ENCODE results near the gene RAB14.
"Not testable (repeated sequence)": the region's sequence is repeated elsewhere in the genome, so short reads cannot be mapped to it uniquely, and the experiment has no call there.

Gene RAB14

DNA sequence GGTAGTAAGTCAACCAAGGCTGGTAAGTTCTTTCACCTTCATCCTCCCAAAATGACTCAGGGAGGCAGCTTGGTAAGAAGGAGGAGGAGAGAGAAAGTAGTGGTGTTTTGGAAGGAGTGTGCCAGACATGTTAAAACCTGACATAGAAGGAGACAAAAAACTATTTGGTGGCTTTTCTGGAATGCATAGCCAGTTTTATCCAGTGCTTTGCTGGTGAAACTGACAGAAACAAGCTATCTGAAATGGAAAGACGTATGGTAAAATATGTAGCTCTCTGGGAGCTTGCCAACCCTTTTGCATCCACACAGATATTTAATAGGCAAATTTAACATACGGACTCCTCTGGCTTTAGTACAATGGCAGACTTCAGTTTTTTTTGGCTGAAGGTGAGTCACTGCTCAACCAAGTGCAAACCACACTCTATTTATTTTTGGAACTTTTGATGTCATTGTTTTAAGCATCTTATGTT is 45.4 kb downstream of the RAB14 start:
- peak; percentile 90 to 92 for DNase-seq (ENCODE audit: low read depth in 2 of 2)

DNA sequence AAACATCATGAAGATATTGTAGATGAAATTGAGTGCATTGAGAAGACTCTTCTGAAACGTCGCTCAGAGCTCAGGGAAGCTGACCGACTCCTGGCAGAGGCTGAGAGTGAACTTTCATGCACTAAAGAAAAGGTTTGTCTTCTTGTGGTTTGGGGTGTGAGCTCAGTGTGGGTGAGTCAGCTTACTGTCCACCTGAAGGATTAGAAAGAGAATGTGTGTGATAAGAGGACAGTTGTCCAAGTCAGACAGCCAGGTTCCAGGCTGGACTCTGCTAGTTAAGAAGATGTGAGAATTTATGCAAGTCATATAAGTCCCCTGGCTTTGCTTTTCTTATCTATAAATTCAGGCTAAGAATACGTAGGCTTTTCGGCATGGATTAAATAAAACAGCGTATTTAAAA is 46.9 kb downstream of the RAB14 start:
- no peak for DNase-seq (ENCODE audit: low read depth in 2 of 2)

DNA sequence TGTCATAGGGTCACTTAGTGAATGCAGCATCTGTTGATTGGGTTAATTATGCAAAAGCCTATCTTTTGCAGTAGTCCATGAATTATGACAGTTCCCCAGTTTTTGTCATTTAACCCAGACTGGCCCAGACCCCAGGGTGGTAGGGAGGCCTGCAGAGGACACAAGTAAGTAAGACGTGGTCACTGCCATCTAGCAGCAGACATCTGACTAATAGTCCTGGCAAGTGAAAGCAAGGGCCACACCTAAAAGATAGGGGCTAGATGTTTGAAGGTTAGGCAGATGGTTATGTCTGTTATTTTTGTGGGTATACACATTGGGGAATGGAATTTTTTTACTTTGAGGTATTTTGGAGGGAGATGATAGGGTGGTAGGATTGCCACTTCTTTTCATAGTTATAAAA is 48.0 kb downstream of the RAB14 start:
- no peak for DNase-seq (ENCODE audit: low read depth in 2 of 2)

DNA sequence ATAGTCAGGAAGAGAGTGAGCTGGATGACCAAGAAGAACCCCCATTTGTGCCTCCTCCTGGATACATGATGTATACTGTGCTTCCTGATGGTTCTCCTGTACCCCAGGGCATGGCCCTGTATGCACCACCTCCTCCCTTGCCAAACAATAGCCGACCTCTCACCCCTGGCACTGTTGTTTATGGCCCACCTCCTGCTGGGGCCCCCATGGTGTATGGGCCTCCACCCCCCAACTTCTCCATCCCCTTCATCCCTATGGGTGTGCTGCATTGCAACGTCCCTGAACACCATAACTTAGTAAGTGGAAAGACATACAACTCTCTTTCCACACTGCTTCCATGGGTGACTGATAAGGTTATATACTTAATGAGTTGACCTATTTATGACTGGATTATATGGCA is 51.5 kb downstream of the RAB14 start:
- no peak for DNase-seq (ENCODE audit: low read depth in 2 of 2)

DNA sequence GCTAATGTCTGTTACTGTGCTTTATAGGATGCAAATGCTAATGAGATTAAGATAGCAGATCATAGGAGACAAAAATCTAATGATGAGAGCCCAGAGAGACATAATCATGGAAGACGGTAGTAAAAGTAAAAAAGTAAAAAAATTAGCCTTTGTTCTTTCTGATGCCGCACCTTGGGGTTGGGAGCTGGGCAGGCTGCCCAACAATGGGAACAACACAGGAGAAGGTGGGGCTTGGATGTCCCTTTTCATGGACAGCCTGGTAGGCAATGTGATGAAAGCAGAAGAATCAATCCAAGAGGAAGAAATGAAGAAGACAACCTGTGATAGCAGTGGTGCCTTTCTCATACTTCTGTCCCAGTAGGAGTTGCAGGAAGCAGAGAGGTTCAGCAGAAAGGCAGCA is 57.2 kb downstream of the RAB14 start:
- no peak for DNase-seq (ENCODE audit: low read depth in 2 of 2)

DNA sequence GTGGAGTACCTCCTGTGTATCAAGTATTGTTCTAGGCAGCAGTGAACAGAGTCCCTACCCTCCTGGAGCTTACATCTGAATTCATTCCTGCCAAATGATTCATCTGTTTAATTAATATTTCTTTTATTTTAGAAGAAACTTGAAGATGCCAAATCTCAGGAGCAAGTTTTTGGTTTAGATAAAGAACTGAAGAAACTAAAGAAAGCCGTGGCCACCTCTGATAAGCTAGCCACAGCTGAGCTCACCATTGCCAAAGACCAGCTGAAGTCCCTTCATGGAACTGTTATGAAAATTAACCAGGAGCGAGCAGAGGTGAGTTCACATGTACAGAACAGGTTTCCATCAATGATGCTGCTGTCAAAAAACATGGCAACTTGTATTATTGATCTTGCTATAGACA is 57.9 kb downstream of the RAB14 start:
- no peak for DNase-seq (ENCODE audit: low read depth in 2 of 2)

DNA sequence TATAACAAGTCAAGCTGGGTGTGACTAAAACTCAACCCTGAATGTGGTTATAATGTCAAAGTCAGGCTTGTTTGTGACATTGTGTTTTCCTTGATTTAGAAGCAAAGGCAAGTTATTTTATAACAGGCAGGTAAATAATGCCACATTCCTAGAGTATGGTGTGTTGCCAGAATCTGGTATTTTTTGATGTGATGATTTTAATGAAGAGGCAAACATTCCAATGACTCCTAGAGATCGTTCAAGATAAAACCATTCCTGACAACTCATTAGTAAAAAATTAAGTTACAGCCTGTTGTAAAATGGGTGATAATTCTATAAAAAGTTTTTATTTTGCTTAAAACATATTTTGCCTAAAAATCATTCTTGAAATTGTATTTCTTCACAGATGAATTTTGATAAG is 60.0 kb downstream of the RAB14 start:
- no peak for DNase-seq (ENCODE audit: low read depth in 2 of 2)

DNA sequence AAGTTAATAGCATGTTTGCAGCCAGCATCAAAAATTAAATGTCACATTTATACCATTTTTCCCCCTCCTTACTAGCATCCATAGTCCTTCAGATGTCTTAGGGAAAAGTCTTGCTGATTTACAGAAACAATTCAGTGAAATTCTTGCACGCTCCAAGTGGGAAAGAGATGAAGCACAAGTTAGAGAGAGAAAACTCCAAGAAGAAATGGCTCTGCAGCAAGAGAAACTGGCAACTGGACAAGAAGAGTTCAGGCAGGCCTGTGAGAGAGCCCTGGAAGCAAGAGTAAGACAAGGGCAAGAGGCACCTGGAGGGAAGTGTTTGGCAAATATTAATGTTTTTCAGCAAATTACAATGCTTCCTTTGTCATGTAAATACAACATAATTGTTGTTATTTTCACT is 60.4 kb downstream of the RAB14 start:
- no peak for DNase-seq (ENCODE audit: low read depth in 2 of 2)

DNA sequence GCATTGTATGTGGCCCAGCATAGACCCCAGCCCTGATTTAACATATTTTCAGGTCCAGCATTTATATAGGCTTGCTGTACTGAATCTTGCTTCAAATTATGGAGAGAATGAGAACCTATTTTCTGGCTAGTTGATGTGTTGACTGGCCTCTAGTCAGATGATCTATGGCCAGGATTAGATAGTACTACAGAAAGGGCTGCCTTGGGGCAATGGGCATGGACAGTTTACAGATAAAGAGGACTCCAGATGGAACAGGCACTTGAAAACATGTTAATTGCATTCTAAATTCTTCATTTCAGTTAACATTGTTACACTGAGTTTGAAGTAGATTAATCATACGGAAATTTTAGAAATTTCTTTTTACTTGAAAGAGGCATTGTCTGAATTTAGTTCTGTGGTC is 61.5 kb downstream of the RAB14 start:
- DNase-seq (ENCODE audit: low read depth in 2 of 2): no peak

DNA sequence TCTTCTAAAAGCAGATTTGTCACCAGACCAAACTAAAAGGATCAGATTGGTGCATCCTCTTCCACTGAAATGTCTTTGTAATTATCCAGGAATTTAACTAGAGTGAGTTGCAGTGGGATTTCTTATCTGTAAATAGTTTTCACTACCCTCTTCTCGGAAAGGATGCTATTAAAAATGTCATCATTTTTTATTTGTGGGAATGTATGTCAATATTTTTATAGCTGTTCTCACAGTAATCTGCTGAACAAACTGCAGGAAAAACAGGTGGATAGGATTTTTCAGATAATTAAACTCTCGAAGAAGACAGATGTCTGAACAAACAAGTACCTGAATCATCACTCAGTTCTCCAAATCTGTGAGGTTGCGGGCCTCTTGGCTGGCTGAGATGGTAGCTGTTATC is 62.7 kb downstream of the RAB14 start:
- DNase-seq (ENCODE audit: low read depth in 2 of 2): no peak

DNA sequence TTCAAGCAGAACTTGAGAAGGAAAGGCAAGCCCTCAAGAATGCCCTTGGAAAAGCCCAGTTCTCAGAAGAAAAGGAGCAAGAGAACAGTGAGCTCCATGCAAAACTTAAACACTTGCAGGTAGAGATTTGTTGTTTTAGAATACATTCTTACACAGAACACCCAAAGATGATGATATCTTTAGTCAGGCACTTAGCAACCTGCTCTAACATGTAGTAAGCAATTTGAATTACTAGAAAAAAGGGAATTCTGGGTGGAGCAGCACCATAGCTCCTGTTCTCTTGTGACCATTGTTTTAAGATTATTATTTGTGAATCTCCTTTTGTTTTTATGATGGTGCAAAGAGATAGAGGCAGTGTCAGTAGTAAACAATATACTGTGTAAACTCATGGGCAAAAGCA is 63.1 kb downstream of the RAB14 start:
- DNase-seq (ENCODE audit: low read depth in 2 of 2): no peak

DNA sequence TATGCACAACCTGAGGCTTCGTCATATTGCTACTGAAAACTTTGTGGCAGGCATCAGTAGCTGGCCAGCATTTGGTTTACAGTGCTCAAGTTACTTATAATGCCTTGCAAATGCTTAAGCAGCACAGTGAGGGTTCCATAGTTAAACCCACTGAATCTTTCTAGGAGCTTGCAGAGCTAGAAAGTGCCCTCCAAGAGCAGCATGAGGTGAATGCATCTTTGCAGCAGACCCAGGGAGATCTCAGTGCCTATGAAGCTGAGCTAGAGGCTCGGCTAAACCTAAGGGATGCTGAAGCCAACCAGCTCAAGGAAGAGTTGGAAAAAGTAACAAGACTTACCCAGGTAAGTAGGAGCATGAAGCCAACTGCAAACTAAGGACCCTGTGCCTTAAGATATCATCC is 66.0 kb downstream of the RAB14 start:
- no peak for DNase-seq (ENCODE audit: low read depth in 2 of 2)

DNA sequence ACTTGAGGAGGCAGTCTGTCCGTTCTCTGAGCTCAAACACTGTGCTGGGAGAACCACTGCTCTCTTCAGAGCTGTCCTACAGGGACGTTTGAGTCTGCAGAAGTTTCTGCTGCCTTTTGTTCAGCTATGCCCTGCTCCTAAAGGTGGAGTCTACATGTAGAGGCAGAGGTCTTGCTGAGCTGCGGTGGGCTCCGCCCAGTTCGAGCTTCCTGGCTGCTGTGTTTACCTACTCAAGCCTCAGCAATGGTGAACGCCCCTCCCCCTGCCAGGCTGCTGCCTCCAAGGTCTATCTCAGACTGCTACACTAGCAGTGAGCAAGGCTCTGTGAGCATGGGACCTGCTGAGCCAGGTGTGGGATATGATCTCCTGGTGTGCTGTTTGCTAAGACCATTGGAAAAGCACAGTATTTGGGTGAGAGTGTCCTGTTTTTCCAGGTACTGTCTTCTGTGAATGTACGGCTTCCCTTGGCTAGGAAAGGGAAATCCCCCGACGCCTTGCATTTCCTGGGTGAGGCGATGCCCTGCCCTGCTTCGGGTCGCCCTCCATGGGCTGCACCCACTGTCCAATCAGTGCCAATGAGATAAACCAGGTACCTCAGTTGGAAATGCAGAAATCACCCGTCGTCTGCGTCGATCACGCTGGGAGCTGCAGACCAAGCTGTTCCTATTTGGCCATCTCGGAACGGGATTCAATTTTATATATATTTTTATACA is 68.4 kb downstream of the RAB14 start:
- no peak for DNase-seq (ENCODE audit: low read depth in 2 of 2)

DNA sequence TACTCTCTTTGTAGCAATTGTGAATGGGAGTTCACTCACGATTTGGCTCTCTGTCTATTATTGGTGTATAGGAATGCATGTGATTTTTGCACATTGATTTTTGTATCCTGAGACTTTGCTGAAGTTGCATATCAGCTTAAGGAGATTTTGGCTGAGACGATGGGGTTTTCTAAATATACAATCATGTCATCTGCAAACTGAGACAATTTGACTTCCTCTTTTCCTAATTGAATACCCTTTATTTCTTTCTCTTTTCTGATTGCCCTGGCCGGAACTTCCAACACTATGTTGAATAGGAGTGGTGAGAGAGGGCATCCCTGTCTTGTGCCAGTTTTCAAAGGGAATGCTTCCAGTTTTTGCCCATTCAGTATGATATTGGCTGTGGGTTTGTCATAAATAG is 72.3 kb downstream of the RAB14 start:
- DNase-seq (ENCODE audit: low read depth in 2 of 2): not testable (repeated sequence)

Data from fibroblast of skin of left biceps (primary cell).